Measurements from ENCODE around the gene BBS9. TPM values are rescaled to one million over a fixed set of nuclear protein-coding genes. Genes with fewer than 3 reads are reported as not detected.
"Not testable (repeated sequence)": the region's sequence is repeated elsewhere in the genome, so short reads cannot be mapped to it uniquely, and the experiment has no call there.

The BBS9 gene
- total RNA-seq, 4 donors from 2014 or later = 8.6 to 22.5 (median 15.8) TPM

DNA sequence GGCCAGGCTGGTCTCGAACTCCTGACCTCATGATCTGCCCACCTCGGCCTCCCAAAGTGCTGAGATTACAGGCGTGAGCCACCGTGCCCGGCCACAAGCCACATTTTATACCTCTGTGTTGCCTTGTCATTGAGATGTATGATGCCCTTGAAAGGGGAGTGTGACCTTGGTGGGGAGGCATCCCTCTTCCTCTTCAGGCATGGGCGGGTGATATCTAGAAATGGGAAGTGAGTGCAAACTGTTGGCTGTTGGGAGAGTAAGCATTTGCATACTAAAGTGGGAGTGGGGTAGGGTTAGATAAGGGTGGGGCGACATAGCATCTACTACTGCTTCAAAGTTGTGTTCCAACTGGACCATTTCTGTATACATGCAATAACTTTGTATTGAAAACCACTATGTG is 40.2 kb upstream of the BBS9 start:
- H3K27me3 ChIP-seq = no peaks in the 10 kb centered on the region
- H3K4me1 ChIP-seq = no peaks in the 10 kb centered on the region
- H3K36me3 ChIP-seq = peaks cover 0 to 3% (median 0%) of the 10 kb centered on the region in 4 donors
- in situ Hi-C loops (cut with MboI; ENCODE audit: low pct_ligation_motif_present in 1 of 4, low pct_unique_long_range_greater_than_20kb in 1 of 4, low sequenced_read_pairs in 3 of 4) = no loop called here
- H3K4me3 ChIP-seq = no peak overlapping the region
- WGBS, 2 donors (ENCODE audit: low coverage in 1 of 2) = 91% methylated on average over 7 of the region's 7 CpGs; no CpG with 5 or more reads in 1 of the 2 donors
- intact Hi-C loops (cut with DNase I; ENCODE audit: low total_unique reads) = no loop called here
- no peak for DNase-seq
- no peaks in the 10 kb centered on the region for H3K9me3 ChIP-seq
- TF ChIP-seq CTCF (IDR thresholded peaks at IDR 0.05) = no peak
- TF ChIP-seq EP300 (IDR thresholded peaks at IDR 0.05; ENCODE audit: low read depth) = no peak
- no peak for TF ChIP-seq POLR2AphosphoS5 (IDR thresholded peaks at IDR 0.05)
- no peak for TF ChIP-seq POLR2A (IDR thresholded peaks at IDR 0.05)
- H3K27ac ChIP-seq = no peak overlapping the region

DNA sequence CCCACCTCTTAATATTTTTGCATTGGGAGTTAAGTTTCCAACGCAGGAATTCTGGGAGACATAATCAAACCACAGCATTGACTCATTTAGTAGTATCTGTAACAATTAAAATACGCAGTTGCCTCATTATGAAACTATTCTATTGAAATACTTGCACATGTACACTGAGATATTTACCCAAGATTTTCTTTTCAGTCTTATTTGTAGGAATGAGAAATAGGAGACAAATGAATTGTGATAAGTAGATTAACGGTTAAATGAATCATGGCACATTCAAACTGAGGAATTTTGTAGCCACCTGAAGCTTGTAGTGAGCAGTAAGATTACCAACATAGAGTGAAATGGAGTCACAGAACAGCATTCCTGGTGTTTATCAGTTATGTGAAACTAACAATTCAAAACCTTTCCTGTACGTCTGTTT is 38.2 kb upstream of the BBS9 start:
- DNase-seq = no peak
- Histone ChIP-seq H3K4me1 (no peaks in the 10 kb centered on the region), H3K9me3 (no peaks in the 10 kb centered on the region), H3K27me3 (no peaks in the 10 kb centered on the region), H3K27ac (no peak overlapping the region), H3K4me3 (no peak overlapping the region), H3K36me3 (peaks cover 0 to 18% (median 8%) of the 10 kb centered on the region in 4 donors)
- intact Hi-C loops (cut with DNase I; ENCODE audit: low total_unique reads) (no loop called here), in situ Hi-C loops (cut with MboI; ENCODE audit: low pct_ligation_motif_present in 1 of 4, low pct_unique_long_range_greater_than_20kb in 1 of 4, low sequenced_read_pairs in 3 of 4) (no loop called here)
- WGBS, 2 donors (ENCODE audit: low coverage in 1 of 2) = 91 to 95% methylated on average over 3 to 4 of the region's 4 CpGs
- TF ChIP-seq CTCF (IDR thresholded peaks at IDR 0.05) = no peak
- TF ChIP-seq POLR2AphosphoS5 (IDR thresholded peaks at IDR 0.05) = no peak
- TF ChIP-seq POLR2A (IDR thresholded peaks at IDR 0.05) = no peak
- no peak for TF ChIP-seq EP300 (IDR thresholded peaks at IDR 0.05; ENCODE audit: low read depth)

DNA sequence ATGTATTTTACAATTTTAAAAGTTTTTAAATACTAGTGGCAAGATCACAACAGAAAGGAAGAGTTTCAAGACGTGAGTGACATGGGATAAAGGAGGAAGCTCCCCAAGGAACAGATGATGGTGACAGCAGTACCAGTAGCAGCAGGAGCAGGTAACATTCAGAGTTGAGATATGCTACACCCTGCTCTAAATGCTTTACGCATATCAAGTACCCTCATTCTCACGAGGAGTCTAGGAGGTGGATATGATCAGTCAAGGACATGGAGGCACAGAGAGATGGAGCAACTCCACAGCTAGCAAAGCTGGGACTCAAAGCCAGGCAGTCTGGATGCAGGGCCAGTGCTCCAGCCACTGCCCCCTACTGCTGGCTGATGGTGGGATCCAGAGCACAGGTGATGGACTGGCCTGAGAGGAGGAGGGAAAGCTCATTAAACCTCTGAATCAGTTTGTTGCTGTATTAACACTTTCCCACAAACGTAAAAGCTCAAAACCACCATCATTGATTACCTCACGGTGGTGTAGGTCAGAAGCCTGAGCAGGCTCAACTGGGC is 37.6 kb upstream of the BBS9 start:
- in situ Hi-C loops (cut with MboI; ENCODE audit: low pct_ligation_motif_present in 1 of 4, low pct_unique_long_range_greater_than_20kb in 1 of 4, low sequenced_read_pairs in 3 of 4) (no loop called here), intact Hi-C loops (cut with DNase I; ENCODE audit: low total_unique reads) (no loop called here)
- no peak for TF ChIP-seq CTCF (IDR thresholded peaks at IDR 0.05)
- TF ChIP-seq POLR2A (IDR thresholded peaks at IDR 0.05) = no peak
- no peak for TF ChIP-seq POLR2AphosphoS5 (IDR thresholded peaks at IDR 0.05)
- no peak for TF ChIP-seq EP300 (IDR thresholded peaks at IDR 0.05; ENCODE audit: low read depth)
- WGBS, 2 donors (ENCODE audit: low coverage in 1 of 2) = 74 to 80% methylated on average over 3 to 5 of the region's 5 CpGs
- no peak overlapping the region for H3K4me3 ChIP-seq
- no peak overlapping the region for H3K27ac ChIP-seq
- no peaks in the 10 kb centered on the region for H3K4me1 ChIP-seq
- peaks cover 0 to 24% (median 11%) of the 10 kb centered on the region in 4 donors for H3K36me3 ChIP-seq
- H3K9me3 ChIP-seq = no peaks in the 10 kb centered on the region
- no peaks in the 10 kb centered on the region for H3K27me3 ChIP-seq
- no peak for DNase-seq

GRCh38 chr7:33093266-33093665 is 36.1 kb upstream of the BBS9 start:
- 83 to 87% methylated on average over 1 to 4 of the region's 4 CpGs for WGBS, 2 donors (ENCODE audit: low coverage in 1 of 2)
- in situ Hi-C loops (cut with MboI; ENCODE audit: low pct_ligation_motif_present in 1 of 4, low pct_unique_long_range_greater_than_20kb in 1 of 4, low sequenced_read_pairs in 3 of 4) (no loop called here), intact Hi-C loops (cut with DNase I; ENCODE audit: low total_unique reads) (no loop called here)
- Histone ChIP-seq H3K27me3 (no peaks in the 10 kb centered on the region), H3K36me3 (peaks cover 0 to 39% (median 17%) of the 10 kb centered on the region in 4 donors), H3K27ac (no peak overlapping the region), H3K4me3 (no peak overlapping the region), H3K9me3 (no peaks in the 10 kb centered on the region), H3K4me1 (no peaks in the 10 kb centered on the region)
- DNase-seq = no peak
- TF ChIP-seq POLR2A (IDR thresholded peaks at IDR 0.05) (no peak), POLR2AphosphoS5 (IDR thresholded peaks at IDR 0.05) (no peak), CTCF (IDR thresholded peaks at IDR 0.05) (no peak), EP300 (IDR thresholded peaks at IDR 0.05; ENCODE audit: low read depth) (no peak)

- H3K27me3 ChIP-seq; H3K27ac ChIP-seq; in situ Hi-C loops (cut with MboI; ENCODE audit: low pct_ligation_motif_present in 1 of 4, low pct_unique_long_range_greater_than_20kb in 1 of 4, low sequenced_read_pairs in 3 of 4); DNase-seq; H3K9me3 ChIP-seq; intact Hi-C loops (cut with DNase I; ENCODE audit: low total_unique reads); H3K4me3 ChIP-seq; H3K4me1 ChIP-seq: not testable (repeated sequence)
- WGBS, 2 donors (ENCODE audit: low coverage in 1 of 2) = 68% methylated on average over 3 of the region's 6 CpGs; no CpG with 5 or more reads in 1 of the 2 donors
- H3K36me3 ChIP-seq = peaks cover 0 to 54% (median 23%) of the 10 kb centered on the region in 4 donors
Observed at GRCh38 chr7:33094745-33095275, 34.6 kb upstream of the BBS9 start.
